Tibial nerve (tissue), 4 donors: ENCODE results near the gene RARRES1. TPM values are rescaled to one million over a fixed set of nuclear protein-coding genes. Genes with fewer than 3 reads are reported as not detected.
A peak's percentile ranks its signal among the peaks of the same experiment; 100 is the strongest.

Source experiments
- DNase-seq, 2 donors: peaks; one replicate each; pipeline ENCODE4 v3.0.0-alpha.2; 2019; ENCODE audit warnings: low spot score in 2 of 2
- H3K27ac ChIP-seq, 4 donors: fragments of 200-600 bp; sonication (generic) in 3 of 4; one replicate each; pipeline ENCODE4 v1.5.1; 2017 to 2019; ENCODE audit warnings: mild to moderate bottlenecking in 1 of 4
- H3K27me3 ChIP-seq, 2 donors: fragments of 200-600 bp; sonication (generic) in 1 of 2; one replicate each; pipeline versions ENCODE4 v1.5.1 to v1.6.0; 2017 to 2019
- H3K36me3 ChIP-seq, 3 donors: fragments of 200-600 bp; sonication (generic); one replicate each; pipeline ENCODE4 v1.5.1; 2018 to 2019
- H3K4me1 ChIP-seq, 4 donors: fragments of 200-600 bp; sonication (generic) in 3 of 4; one replicate each; pipeline ENCODE4 v1.5.1; 2017 to 2019
- H3K4me3 ChIP-seq, 4 donors: fragments of 200-600 bp; sonication (generic) in 3 of 4; one replicate each; pipeline ENCODE4 v1.5.1; 2017 to 2019; ENCODE audit warnings: mild to moderate bottlenecking in 1 of 4, moderate library complexity in 1 of 4
- H3K9me3 ChIP-seq, 4 donors: fragments of 200-600 bp; sonication (generic) in 3 of 4; one replicate each; pipeline ENCODE4 v1.5.1; 2017 to 2019
- EP300 ChIP-seq, 2 donors: sonication (generic); formaldehyde crosslinking; IDR thresholded peaks; one replicate each; pipeline ENCODE4 v1.6.1; 2017; ENCODE audit warnings: antibody characterized with exemption in 2 of 2, mild to moderate bottlenecking in 1 of 2
- POLR2A ChIP-seq, 2 donors: fragments of 450-650 bp; IDR thresholded peaks; one replicate each; pipeline ENCODE4 v1.6.1; 2017; ENCODE audit warnings: antibody characterized with exemption in 2 of 2, mild to moderate bottlenecking in 2 of 2, moderate library complexity in 2 of 2
- WGBS, 2 donors: methylation state at CpG; one replicate each; pipeline ENCODE4 v1.1.5; 2018; 5-methylcytosine and 5-hydroxymethylcytosine counted together
- total RNA-seq, 4 donors: library from RNA; depleted of rRNA; stranded (reverse); fragments of >200 nt; gene quantifications; one replicate each; pipeline ENCODE4 v1.1.0, GENCODE V29; 2016
- TF ChIP-seq, protein P1 (sequence below), 5 experiments: fragments of 200-600 bp in 3 of 5; fragments of 450-650 bp in 2 of 5; sonication (generic) in 3 of 5; IDR thresholded peaks; one replicate each; pipeline ENCODE4 v1.5.1; 2016 to 2019; ENCODE audit warnings: antibody characterized with exemption in 5 of 5, mild to moderate bottlenecking in 3 of 5, moderate library complexity in 2 of 5

Gene RARRES1
- total RNA-seq, 4 donors from 2014 or later = 17.0 to 1,032 (median 80.4) TPM

DNA sequence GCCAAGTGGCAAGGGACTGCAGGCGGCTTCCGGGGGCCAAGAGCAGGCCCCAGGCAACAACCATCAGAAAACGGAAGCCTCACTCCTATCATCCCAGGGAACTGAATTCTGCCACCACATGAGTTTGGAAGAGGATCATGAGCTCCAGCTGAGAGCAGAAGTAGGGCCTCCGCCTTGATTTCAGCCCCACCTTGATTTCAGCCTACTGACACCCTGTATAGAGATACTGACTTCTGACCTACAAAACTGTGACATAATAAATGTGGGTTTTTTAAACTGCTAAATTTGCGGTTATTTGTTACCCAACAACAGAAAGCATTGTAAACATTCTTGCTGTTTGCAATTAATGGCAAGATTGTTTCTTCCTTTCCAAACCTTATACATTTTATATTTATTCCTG is 21.6 kb upstream of the RARRES1 start:
- TF ChIP-seq POLR2A (IDR thresholded peaks at IDR 0.05) (no peak), EP300 (IDR thresholded peaks at IDR 0.05) (no peak)
- TF ChIP-seq, protein P1, sequence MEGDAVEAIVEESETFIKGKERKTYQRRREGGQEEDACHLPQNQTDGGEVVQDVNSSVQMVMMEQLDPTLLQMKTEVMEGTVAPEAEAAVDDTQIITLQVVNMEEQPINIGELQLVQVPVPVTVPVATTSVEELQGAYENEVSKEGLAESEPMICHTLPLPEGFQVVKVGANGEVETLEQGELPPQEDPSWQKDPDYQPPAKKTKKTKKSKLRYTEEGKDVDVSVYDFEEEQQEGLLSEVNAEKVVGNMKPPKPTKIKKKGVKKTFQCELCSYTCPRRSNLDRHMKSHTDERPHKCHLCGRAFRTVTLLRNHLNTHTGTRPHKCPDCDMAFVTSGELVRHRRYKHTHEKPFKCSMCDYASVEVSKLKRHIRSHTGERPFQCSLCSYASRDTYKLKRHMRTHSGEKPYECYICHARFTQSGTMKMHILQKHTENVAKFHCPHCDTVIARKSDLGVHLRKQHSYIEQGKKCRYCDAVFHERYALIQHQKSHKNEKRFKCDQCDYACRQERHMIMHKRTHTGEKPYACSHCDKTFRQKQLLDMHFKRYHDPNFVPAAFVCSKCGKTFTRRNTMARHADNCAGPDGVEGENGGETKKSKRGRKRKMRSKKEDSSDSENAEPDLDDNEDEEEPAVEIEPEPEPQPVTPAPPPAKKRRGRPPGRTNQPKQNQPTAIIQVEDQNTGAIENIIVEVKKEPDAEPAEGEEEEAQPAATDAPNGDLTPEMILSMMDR (IDR thresholded peaks at IDR 0.05) = no peak
- Histone ChIP-seq H3K9me3 (no peaks in the 10 kb centered on the region), H3K27ac (no peak overlapping the region), H3K36me3 (peaks cover 0 to 7% (median 0%) of the 10 kb centered on the region in 3 donors), H3K4me1 (peaks cover 0 to 5% (median 0%) of the 10 kb centered on the region in 4 donors), H3K4me3 (no peak overlapping the region), H3K27me3 (no peaks in the 10 kb centered on the region)
- 84 to 94% methylated on average over 5 of the region's 5 CpGs for WGBS, 2 donors
- no peak for DNase-seq

DNA sequence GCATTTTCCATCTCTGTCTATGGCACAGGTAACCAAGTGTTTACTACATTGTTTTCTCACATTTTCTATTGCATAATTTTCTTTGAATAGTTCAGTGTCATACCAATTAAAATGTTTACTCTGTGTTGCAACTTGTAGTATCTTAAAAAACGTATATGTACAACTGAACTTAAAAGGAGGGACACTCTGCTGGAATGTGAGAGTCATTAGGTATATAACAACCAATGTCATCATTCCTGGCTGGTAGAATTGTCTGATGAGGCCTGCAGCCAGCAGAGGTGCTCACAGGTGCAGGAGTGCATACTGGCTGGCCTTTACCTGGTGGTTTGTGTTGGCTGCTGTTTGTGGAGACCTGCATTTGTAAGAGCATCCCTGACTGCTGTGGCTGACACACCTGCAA is 19.1 kb upstream of the RARRES1 start:
- no peak for DNase-seq
- no peak for TF ChIP-seq EP300 (IDR thresholded peaks at IDR 0.05)
- TF ChIP-seq POLR2A (IDR thresholded peaks at IDR 0.05) = no peak
- TF ChIP-seq, protein P1 (IDR thresholded peaks at IDR 0.05) = no peak
- H3K27me3 ChIP-seq = no peaks in the 10 kb centered on the region
- peaks cover 0 to 8% (median 0%) of the 10 kb centered on the region in 4 donors for H3K4me1 ChIP-seq
- no peak overlapping the region for H3K27ac ChIP-seq
- H3K9me3 ChIP-seq = no peaks in the 10 kb centered on the region
- no peak overlapping the region for H3K4me3 ChIP-seq
- 75 to 91% methylated on average over 1 of the region's 1 CpG for WGBS, 2 donors
- peaks cover 0 to 23% (median 0%) of the 10 kb centered on the region in 3 donors for H3K36me3 ChIP-seq

DNA sequence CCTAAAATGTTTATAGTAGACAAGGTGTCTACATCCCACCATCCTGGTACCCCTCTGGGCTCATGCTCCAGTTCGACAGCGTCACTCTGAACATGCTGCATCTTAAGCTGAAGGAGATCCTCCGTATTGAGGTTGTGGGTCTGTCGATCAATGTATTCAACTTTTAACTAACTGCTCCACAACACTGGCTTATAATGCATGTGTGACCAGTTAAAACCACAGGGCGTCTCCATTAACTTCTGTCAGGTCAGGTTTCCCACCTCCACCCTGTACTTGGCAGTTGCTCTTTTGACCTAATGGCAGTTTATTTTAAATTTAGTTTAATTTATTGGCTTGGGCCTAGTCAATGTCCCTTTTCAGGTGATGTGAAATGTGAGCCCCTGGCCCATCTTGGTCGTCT is 17.8 kb upstream of the RARRES1 start:
- no peaks in the 10 kb centered on the region for H3K27me3 ChIP-seq
- TF ChIP-seq, protein P1 (IDR thresholded peaks at IDR 0.05) = no peak
- TF ChIP-seq POLR2A (IDR thresholded peaks at IDR 0.05) (no peak), EP300 (IDR thresholded peaks at IDR 0.05) (no peak)
- no peak for DNase-seq
- no peak overlapping the region for H3K4me3 ChIP-seq
- peaks cover 0 to 31% (median 0%) of the 10 kb centered on the region in 3 donors for H3K36me3 ChIP-seq
- H3K9me3 ChIP-seq = no peaks in the 10 kb centered on the region
- no peak overlapping the region for H3K27ac ChIP-seq
- WGBS, 2 donors = 86 to 90% methylated on average over 6 of the region's 6 CpGs
- peaks cover 0 to 4% (median 0%) of the 10 kb centered on the region in 4 donors for H3K4me1 ChIP-seq

DNA sequence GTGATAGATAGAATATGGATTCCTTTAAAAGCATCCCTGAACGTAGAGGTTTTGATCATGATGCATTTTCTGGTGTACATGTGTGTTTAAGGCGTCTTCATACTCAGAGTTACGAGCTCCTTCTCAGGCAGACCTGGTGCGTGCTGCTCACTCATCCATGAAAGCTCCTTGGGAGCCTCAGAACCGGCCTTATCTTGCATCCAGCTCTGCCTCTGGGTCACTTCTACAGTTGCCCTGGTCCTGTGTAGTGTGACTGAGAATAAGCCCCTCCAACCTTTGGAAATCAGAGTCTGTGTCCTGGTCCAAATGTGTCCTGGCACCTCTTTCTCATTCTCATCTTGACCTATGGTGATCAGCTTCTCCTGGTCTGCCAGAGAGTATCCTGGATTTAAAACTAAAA is 17.3 kb upstream of the RARRES1 start:
- H3K9me3 ChIP-seq = no peaks in the 10 kb centered on the region
- WGBS, 2 donors = 87 to 96% methylated on average over 5 of the region's 5 CpGs
- TF ChIP-seq, protein P1 (IDR thresholded peaks at IDR 0.05) = no peak
- peaks cover 0 to 3% (median 0%) of the 10 kb centered on the region in 4 donors for H3K4me1 ChIP-seq
- peaks cover 0 to 36% (median 0%) of the 10 kb centered on the region in 3 donors for H3K36me3 ChIP-seq
- no peak overlapping the region for H3K4me3 ChIP-seq
- no peak for DNase-seq
- no peak overlapping the region for H3K27ac ChIP-seq
- no peaks in the 10 kb centered on the region for H3K27me3 ChIP-seq

DNA sequence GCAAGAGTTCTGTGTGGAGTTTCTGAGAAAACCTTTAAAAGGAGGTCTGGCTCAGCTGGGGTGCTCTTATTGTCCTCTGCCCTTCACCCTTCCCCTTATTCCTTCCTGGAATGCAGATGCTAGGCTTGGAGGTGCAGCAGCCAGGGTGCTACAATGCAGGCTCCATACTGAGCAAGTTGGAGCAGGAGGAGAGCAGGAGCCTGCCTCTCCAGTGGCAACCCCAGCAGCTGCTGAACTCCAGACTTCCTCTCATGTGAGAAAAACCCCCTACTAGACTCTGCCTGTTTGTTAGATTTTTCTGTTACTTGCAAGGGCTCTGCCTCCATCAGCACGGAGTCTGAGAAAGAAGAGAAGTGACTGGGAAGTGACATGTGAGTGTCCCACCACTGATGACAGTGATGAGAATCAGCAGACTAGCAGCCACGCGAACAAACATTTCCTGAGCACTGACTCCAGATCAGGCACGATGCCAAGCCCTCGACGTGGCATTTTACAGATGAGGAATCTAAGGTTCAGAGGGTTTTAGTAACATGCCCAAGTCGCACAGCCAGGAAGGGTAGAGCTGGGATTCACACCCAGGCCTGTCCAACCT is 16.1 kb upstream of the RARRES1 start:
- TF ChIP-seq POLR2A (IDR thresholded peaks at IDR 0.05) (no peak), EP300 (IDR thresholded peaks at IDR 0.05) (no peak)
- TF ChIP-seq, protein P1 (IDR thresholded peaks at IDR 0.05) = no peak
- H3K27ac ChIP-seq = peak overlapping the region in 1 of 4 donors; percentile 54
- H3K4me1 ChIP-seq = peaks cover 0 to 3% (median 0%) of the 10 kb centered on the region in 4 donors
- no peak overlapping the region for H3K4me3 ChIP-seq
- peak; percentile 21 to 53 for DNase-seq
- no peaks in the 10 kb centered on the region for H3K27me3 ChIP-seq
- no peaks in the 10 kb centered on the region for H3K9me3 ChIP-seq
- H3K36me3 ChIP-seq = peaks cover 0 to 38% (median 0%) of the 10 kb centered on the region in 3 donors
- WGBS, 2 donors = 46 to 52% methylated on average over 7 of the region's 7 CpGs
